Stomach (tissue), 4 donors: Measurements from ENCODE around the gene METTL21C.

Source experiments
- EP300 ChIP-seq: sonication (generic); formaldehyde crosslinking; IDR thresholded peaks from one replicate; pipeline ENCODE4 v1.6.1; 2017; ENCODE audit warnings: antibody characterized with exemption
- POLR2AphosphoS5 ChIP-seq, 3 donors: sonication (generic); formaldehyde crosslinking; IDR thresholded peaks; one replicate each; pipeline ENCODE4 v1.6.1; 2016; ENCODE audit warnings: antibody characterized with exemption in 3 of 3
- TF ChIP-seq, protein P1 (sequence below), 7 experiments: fragments of 450-650 bp in 4 of 7; fragments of 200-600 bp in 3 of 7; sonication (generic) in 3 of 7; IDR thresholded peaks; one replicate each; pipeline ENCODE4 v1.5.1; 2016 to 2019; ENCODE audit warnings: antibody characterized with exemption in 7 of 7, control low read depth in 2 of 7, mild to moderate bottlenecking in 1 of 7

DNA sequence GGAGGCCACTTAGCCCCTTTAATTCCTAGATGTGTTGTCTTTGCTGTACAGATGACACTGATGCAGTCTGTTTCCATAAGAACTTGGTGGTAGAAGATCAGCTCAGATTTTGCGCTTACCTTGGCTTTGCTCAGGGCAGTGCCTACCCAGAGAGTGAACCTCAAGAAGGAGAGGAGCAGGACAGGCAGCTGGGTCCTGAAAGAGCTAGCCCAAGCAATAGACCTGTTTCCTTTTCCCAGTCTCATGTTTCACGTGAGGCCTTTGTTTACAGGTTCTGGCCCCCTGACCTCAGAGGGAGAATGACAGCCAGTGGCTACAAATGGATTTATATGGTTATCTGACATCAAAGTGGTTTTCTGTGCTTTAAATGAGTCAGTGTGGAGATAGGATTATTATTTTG, 40.1 kb downstream of the METTL21C start:
- TF ChIP-seq, protein P1, sequence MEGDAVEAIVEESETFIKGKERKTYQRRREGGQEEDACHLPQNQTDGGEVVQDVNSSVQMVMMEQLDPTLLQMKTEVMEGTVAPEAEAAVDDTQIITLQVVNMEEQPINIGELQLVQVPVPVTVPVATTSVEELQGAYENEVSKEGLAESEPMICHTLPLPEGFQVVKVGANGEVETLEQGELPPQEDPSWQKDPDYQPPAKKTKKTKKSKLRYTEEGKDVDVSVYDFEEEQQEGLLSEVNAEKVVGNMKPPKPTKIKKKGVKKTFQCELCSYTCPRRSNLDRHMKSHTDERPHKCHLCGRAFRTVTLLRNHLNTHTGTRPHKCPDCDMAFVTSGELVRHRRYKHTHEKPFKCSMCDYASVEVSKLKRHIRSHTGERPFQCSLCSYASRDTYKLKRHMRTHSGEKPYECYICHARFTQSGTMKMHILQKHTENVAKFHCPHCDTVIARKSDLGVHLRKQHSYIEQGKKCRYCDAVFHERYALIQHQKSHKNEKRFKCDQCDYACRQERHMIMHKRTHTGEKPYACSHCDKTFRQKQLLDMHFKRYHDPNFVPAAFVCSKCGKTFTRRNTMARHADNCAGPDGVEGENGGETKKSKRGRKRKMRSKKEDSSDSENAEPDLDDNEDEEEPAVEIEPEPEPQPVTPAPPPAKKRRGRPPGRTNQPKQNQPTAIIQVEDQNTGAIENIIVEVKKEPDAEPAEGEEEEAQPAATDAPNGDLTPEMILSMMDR (IDR thresholded peaks at IDR 0.05), result no peak
- no peak for TF ChIP-seq POLR2AphosphoS5 (IDR thresholded peaks at IDR 0.05)
- TF ChIP-seq EP300, result no peak
